GM23338 (cell line): ENCODE results near the gene KIAA1217. TPM values are rescaled to one million over a fixed set of nuclear protein-coding genes. Genes with fewer than 3 reads are reported as not detected.
"Not testable (repeated sequence)": the region's sequence is repeated elsewhere in the genome, so short reads cannot be mapped to it uniquely, and the experiment has no call there.

Experiments used
- ATAC-seq: fragments of 200-7000 bp; cut with Tn5 transposase; 3 replicates; pipeline ENCODE4 v1.9.1; 2020
- DNase-seq: peaks from one replicate; pipeline ENCODE4 v3.0.0-alpha.2; 2015; ENCODE audit warnings: low spot score
- H2AFZ ChIP-seq: fragments of 200-600 bp; sonication (generic); 2 replicates; pipeline ENCODE4 v1.8.0; 2016; ENCODE audit warnings: antibody characterized with exemption, mild to moderate bottlenecking, moderate library complexity
- H3F3A ChIP-seq: fragments of 200-600 bp; sonication (generic); replicated peaks from 2 replicates; pipeline ENCODE4 v1.8.0; 2017; ENCODE audit warnings: antibody characterized with exemption, mixed run types, low read depth
- H3K27ac ChIP-seq: fragments of 200-600 bp; sonication (generic); 2 replicates; pipeline ENCODE4 v1.6.1; 2016; ENCODE audit warnings: low read depth
- H3K27me3 ChIP-seq: fragments of 200-600 bp; sonication (generic); 2 replicates; pipeline ENCODE4 v1.8.0; 2016; ENCODE audit warnings: mild to moderate bottlenecking, mixed run types, moderate library complexity; ENCODE audit not compliant: insufficient read depth
- H3K36me3 ChIP-seq: fragments of 200-600 bp; sonication (generic); 2 replicates; pipeline ENCODE4 v1.8.0; 2016; ENCODE audit warnings: mild to moderate bottlenecking; ENCODE audit not compliant: insufficient read depth
- H3K4me1 ChIP-seq: fragments of 200-600 bp; sonication (generic); 2 replicates; pipeline ENCODE4 v1.8.0; 2016; ENCODE audit warnings: mild to moderate bottlenecking, moderate library complexity; ENCODE audit not compliant: insufficient read depth
- H3K4me2 ChIP-seq: fragments of 200-600 bp; sonication (generic); 2 replicates; pipeline ENCODE4 v1.7.1; 2017; ENCODE audit warnings: mixed run types
- H3K4me3 ChIP-seq: fragments of 200-600 bp; sonication (generic); 2 replicates; pipeline ENCODE4 v1.6.1; 2016; ENCODE audit warnings: mixed run types
- H3K79me2 ChIP-seq: fragments of 200-600 bp; sonication (generic); replicated peaks from 2 replicates; pipeline ENCODE4 v1.8.0; 2017; ENCODE audit warnings: mild to moderate bottlenecking; ENCODE audit not compliant: insufficient read depth
- H3K9me2 ChIP-seq: fragments of 200-600 bp; sonication (generic); 2 replicates; pipeline ENCODE4 v1.8.0; 2017; ENCODE audit not compliant: insufficient read depth
- H4K20me1 ChIP-seq: fragments of 200-600 bp; sonication (generic); replicated peaks from 2 replicates; pipeline ENCODE4 v1.8.0; 2017; ENCODE audit warnings: mild to moderate bottlenecking; ENCODE audit not compliant: insufficient read depth
- H3K27ac Mint-ChIP-seq: 2 replicates; pipeline ENCODE4 v1.8.0; 2020; ENCODE audit warnings: inconsistent platforms, mild to moderate bottlenecking, moderate library complexity, mixed read lengths
- H3K27me3 Mint-ChIP-seq: 3 replicates; pipeline ENCODE4 v1.8.0; 2022; ENCODE audit warnings: low read depth, mild to moderate bottlenecking, moderate library complexity, mixed read lengths, inconsistent platforms; ENCODE audit not compliant: insufficient read depth, poor library complexity
- H3K36me3 Mint-ChIP-seq: 3 replicates; pipeline ENCODE4 v1.8.0; 2021; ENCODE audit warnings: low read depth, mild to moderate bottlenecking, inconsistent platforms, moderate library complexity, mixed read lengths
- H3K4me1 Mint-ChIP-seq: 3 replicates; pipeline ENCODE4 v1.8.0; 2020; ENCODE audit warnings: mild to moderate bottlenecking, inconsistent platforms, mixed read lengths
- H3K4me3 Mint-ChIP-seq: 3 replicates; pipeline ENCODE4 v1.8.0; 2021; ENCODE audit warnings: moderate library complexity, mild to moderate bottlenecking, inconsistent platforms, mixed read lengths
- H3K9me3 Mint-ChIP-seq: 3 replicates; pipeline ENCODE4 v1.8.0; 2020; ENCODE audit warnings: moderate library complexity, mild to moderate bottlenecking, inconsistent platforms, mixed read lengths
- EZH2 ChIP-seq: fragments of 200-600 bp; sonication (generic); IDR thresholded peaks from one replicate; pipeline ENCODE4 v1.8.0; 2017; ENCODE audit warnings: antibody characterized with exemption, mild to moderate bottlenecking, low read depth; ENCODE audit not compliant: unreplicated experiment
- EZH2phosphoT487 ChIP-seq: fragments of 200-600 bp; sonication (generic); IDR thresholded peaks from one replicate; pipeline ENCODE4 v1.8.1; 2018; ENCODE audit warnings: antibody characterized with exemption; ENCODE audit not compliant: unreplicated experiment
- JUNB ChIP-seq: IDR thresholded peaks from one replicate; pipeline ENCODE4 v1.6.1; 2016; ENCODE audit warnings: antibody characterized with exemption; ENCODE audit not compliant: unreplicated experiment
- NANOG ChIP-seq: IDR thresholded peaks from 2 replicates; pipeline ENCODE4 v1.6.1; 2016; ENCODE audit warnings: antibody characterized with exemption, borderline replicate concordance
- POLR2AphosphoS5 ChIP-seq: IDR thresholded peaks from 2 replicates; pipeline ENCODE4 v1.6.1; 2016; ENCODE audit warnings: antibody characterized with exemption, low read depth
- ZNF114 ChIP-seq: fragments of 250-450 bp; sonication (Bioruptor Pico); IDR thresholded peaks from 2 replicates; pipeline ENCODE4 v1.5.0; 2020; ENCODE audit warnings: mild to moderate bottlenecking, moderate library complexity
- polyA plus RNA-seq: library from polyadenylated mRNA; unstranded; fragments of >200 nt; fragmentation: Nextera tagmentation; extraction: Ambion mirVana; gene quantifications from 2 replicates; pipeline ENCODE4 v1.2.1, GENCODE V29; 2016
- total RNA-seq: library from RNA; depleted of rRNA; stranded (reverse); fragments of >200 nt; shearing (Covaris generic); gene quantifications from 2 replicates; pipeline ENCODE4 v1.2.3, GENCODE V29; 2014
- TF ChIP-seq, protein P1 (sequence below): fragments of 250-450 bp; sonication (Bioruptor Pico); IDR thresholded peaks from 2 replicates; pipeline ENCODE4 v1.5.0; 2020; ENCODE audit warnings: mild to moderate bottlenecking, moderate library complexity

The KIAA1217 gene
- total and polyA plus RNA-seq, 2 experiments from 2014 or later: 6.4 to 9.1 TPM

GRCh38 chr10:24445958-24446357 is 237.0 kb downstream of the KIAA1217 start:
- H3F3A ChIP-seq, H3K9me3 Mint-ChIP-seq, H3K4me2 ChIP-seq, ATAC-seq, H3K4me1 Mint-ChIP-seq, H3K4me3 ChIP-seq, H3K9me2 ChIP-seq, H3K4me1 ChIP-seq, H3K36me3 ChIP-seq, H2AFZ ChIP-seq, H3K27me3 Mint-ChIP-seq, H3K4me3 Mint-ChIP-seq, H3K27ac Mint-ChIP-seq, H3K27ac ChIP-seq, H3K79me2 ChIP-seq, H3K36me3 Mint-ChIP-seq, DNase-seq, H3K27me3 ChIP-seq, H4K20me1 ChIP-seq: not testable (repeated sequence)

DNA sequence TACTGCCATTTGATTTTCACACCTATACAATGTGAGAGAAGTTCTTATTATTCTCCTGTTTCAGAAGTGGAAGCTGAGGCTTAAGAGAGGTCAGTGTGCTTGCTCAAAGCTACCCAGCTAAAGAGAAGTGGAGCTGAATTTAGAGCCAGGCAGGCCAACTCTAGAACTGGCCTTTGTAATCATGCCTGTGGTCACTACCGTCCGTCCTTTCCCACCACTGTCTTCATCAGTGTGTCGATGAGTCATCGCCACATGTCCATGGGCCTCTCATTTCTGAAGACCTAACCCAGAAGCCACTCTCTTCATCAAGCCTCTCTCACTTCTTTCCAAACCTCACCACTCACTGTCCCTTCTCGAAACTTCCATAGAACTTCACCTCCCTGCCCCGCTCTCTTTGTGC is 237.8 kb downstream of the KIAA1217 start:
- H3K4me2 ChIP-seq: no peak overlapping the region

GRCh38 chr10:24448351-24448999 is 239.5 kb downstream of the KIAA1217 start:
- H3K27me3 ChIP-seq: no peaks in the 10 kb centered on the region
- no peak overlapping the region for H3K4me3 ChIP-seq
- no peak overlapping the region for H3K27ac ChIP-seq
- H3K36me3 ChIP-seq: no peaks in the 10 kb centered on the region; the same call in 1 of the 2 replicates
- Mint-ChIP-seq H3K9me3 (no peaks in the 10 kb centered on the region; the same call in 2 of the 3 replicates), H3K27me3 (no peaks in the 10 kb centered on the region), H3K27ac (no peak overlapping the region), H3K4me3 (no peak overlapping the region), H3K36me3 (no peaks in the 10 kb centered on the region; the same call in 2 of the 3 replicates), H3K4me1 (peaks cover 20% of the 10 kb centered on the region)
- no peaks in the 10 kb centered on the region; the same call in 1 of the 2 replicates for H3K4me1 ChIP-seq
- H2AFZ ChIP-seq: no peak overlapping the region
- H4K20me1 ChIP-seq: no peaks in the 10 kb centered on the region
- DNase-seq (no peak), ATAC-seq (no peak)
- H3K9me2 ChIP-seq: no peaks in the 10 kb centered on the region
- H3K4me2 ChIP-seq: no peak overlapping the region
- no peaks in the 10 kb centered on the region for H3F3A ChIP-seq
- no peaks in the 10 kb centered on the region for H3K79me2 ChIP-seq
- TF ChIP-seq EZH2phosphoT487: no peak
- TF ChIP-seq NANOG: no peak
- TF ChIP-seq, protein P1, sequence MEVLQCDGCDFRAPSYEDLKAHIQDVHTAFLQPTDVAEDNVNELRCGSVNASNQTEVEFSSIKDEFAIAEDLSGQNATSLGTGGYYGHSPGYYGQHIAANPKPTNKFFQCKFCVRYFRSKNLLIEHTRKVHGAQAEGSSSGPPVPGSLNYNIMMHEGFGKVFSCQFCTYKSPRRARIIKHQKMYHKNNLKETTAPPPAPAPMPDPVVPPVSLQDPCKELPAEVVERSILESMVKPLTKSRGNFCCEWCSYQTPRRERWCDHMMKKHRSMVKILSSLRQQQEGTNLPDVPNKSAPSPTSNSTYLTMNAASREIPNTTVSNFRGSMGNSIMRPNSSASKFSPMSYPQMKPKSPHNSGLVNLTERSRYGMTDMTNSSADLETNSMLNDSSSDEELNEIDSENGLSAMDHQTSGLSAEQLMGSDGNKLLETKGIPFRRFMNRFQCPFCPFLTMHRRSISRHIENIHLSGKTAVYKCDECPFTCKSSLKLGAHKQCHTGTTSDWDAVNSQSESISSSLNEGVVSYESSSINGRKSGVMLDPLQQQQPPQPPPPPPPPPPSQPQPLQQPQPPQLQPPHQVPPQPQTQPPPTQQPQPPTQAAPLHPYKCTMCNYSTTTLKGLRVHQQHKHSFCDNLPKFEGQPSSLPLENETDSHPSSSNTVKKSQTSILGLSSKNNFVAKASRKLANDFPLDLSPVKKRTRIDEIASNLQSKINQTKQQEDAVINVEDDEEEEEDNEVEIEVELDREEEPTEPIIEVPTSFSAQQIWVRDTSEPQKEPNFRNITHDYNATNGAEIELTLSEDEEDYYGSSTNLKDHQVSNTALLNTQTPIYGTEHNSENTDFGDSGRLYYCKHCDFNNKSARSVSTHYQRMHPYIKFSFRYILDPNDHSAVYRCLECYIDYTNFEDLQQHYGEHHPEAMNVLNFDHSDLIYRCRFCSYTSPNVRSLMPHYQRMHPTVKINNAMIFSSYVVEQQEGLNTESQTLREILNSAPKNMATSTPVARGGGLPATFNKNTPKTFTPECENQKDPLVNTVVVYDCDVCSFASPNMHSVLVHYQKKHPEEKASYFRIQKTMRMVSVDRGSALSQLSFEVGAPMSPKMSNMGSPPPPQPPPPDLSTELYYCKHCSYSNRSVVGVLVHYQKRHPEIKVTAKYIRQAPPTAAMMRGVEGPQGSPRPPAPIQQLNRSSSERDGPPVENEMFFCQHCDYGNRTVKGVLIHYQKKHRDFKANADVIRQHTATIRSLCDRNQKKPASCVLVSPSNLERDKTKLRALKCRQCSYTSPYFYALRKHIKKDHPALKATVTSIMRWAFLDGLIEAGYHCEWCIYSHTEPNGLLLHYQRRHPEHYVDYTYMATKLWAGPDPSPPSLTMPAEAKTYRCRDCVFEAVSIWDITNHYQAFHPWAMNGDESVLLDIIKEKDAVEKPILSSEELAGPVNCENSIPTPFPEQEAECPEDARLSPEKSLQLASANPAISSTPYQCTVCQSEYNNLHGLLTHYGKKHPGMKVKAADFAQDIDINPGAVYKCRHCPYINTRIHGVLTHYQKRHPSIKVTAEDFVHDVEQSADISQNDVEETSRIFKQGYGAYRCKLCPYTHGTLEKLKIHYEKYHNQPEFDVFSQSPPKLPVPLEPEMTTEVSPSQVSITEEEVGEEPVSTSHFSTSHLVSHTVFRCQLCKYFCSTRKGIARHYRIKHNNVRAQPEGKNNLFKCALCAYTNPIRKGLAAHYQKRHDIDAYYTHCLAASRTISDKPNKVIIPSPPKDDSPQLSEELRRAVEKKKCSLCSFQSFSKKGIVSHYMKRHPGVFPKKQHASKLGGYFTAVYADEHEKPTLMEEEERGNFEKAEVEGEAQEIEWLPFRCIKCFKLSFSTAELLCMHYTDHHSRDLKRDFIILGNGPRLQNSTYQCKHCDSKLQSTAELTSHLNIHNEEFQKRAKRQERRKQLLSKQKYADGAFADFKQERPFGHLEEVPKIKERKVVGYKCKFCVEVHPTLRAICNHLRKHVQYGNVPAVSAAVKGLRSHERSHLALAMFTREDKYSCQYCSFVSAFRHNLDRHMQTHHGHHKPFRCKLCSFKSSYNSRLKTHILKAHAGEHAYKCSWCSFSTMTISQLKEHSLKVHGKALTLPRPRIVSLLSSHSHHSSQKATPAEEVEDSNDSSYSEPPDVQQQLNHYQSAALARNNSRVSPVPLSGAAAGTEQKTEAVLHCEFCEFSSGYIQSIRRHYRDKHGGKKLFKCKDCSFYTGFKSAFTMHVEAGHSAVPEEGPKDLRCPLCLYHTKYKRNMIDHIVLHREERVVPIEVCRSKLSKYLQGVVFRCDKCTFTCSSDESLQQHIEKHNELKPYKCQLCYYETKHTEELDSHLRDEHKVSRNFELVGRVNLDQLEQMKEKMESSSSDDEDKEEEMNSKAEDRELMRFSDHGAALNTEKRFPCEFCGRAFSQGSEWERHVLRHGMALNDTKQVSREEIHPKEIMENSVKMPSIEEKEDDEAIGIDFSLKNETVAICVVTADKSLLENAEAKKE (CRISPR knock-in tag): no peak
- TF ChIP-seq JUNB: no peak
- TF ChIP-seq EZH2: no peak

More for the DNA sequence above, 237.8 kb downstream of the KIAA1217 start:
- Histone ChIP-seq H3F3A (no peaks in the 10 kb centered on the region), H2AFZ (no peak overlapping the region), H4K20me1 (no peaks in the 10 kb centered on the region), H3K36me3 (no peaks in the 10 kb centered on the region; the same call in 1 of the 2 replicates), H3K9me2 (no peaks in the 10 kb centered on the region), H3K4me3 (no peak overlapping the region), H3K27me3 (no peaks in the 10 kb centered on the region), H3K79me2 (no peaks in the 10 kb centered on the region), H3K4me1 (no peaks in the 10 kb centered on the region; the same call in 1 of the 2 replicates), H3K27ac (no peak overlapping the region)
- no peak for DNase-seq
- no peak for ATAC-seq
- no peaks in the 10 kb centered on the region; the same call in 2 of the 3 replicates for H3K36me3 Mint-ChIP-seq
- TF ChIP-seq JUNB (no peak), ZNF114 (no peak), POLR2AphosphoS5 (no peak)
- H3K4me3 Mint-ChIP-seq: no peak overlapping the region
- no peaks in the 10 kb centered on the region for H3K27me3 Mint-ChIP-seq
- H3K9me3 Mint-ChIP-seq: no peaks in the 10 kb centered on the region
- peaks cover 10% of the 10 kb centered on the region for H3K4me1 Mint-ChIP-seq
- H3K27ac Mint-ChIP-seq: no peak overlapping the region
